HCT116 (cell line): ENCODE measurements around the gene STRAP.

Experiments
- CTCF ChIP-seq, 3 experiments: fragments of 200-600 bp in 1 of 3; sonication (generic) in 1 of 3; IDR thresholded peaks in 2 of 3; conservative IDR thresholded peaks in 1 of 3; 2 replicates each; pipeline ENCODE4 v1.5.1; 2012 to 2017; ENCODE audit warnings: low read depth in 2 of 3, low read length in 2 of 3, antibody characterized with exemption in 1 of 3, borderline replicate concordance in 1 of 3, control low read depth in 1 of 3, mild to moderate bottlenecking in 1 of 3, mixed read lengths in 1 of 3, mixed run types in 1 of 3, moderate library complexity in 1 of 3; ENCODE audit not compliant: insufficient read depth in 1 of 3
- POLR2A ChIP-seq: IDR thresholded peaks from 2 replicates; pipeline ENCODE4 v1.7.0; 2011; ENCODE audit warnings: borderline replicate concordance; ENCODE audit not compliant: insufficient read depth, insufficient read length; ENCODE audit errors: extremely low read depth
- YY1 ChIP-seq: IDR thresholded peaks from 2 replicates; pipeline ENCODE4 v1.6.1; 2011; ENCODE audit warnings: low read length, low read depth, moderate library complexity, mild to moderate bottlenecking; ENCODE audit not compliant: insufficient replicate concordance; ENCODE audit errors: extremely low read depth

GRCh38 chr12:15892645-15893259 is 10.6 kb downstream of the STRAP start:
- TF ChIP-seq YY1 (no peak), CTCF (IDR thresholded peaks at IDR 0.05 in 2 of 3, conservative IDR thresholded peaks at IDR 0.05 in 1 of 3; ENCODE audit: borderline replicate concordance in 1 of 3, insufficient read depth in 1 of 3, low read depth in 2 of 3, low read length in 2 of 3) (no peak), POLR2A (no peak)
